Keratinocyte (primary cell): ENCODE results near the gene PLA2G4C.

ENCODE experiments used
- EZH2 ChIP-seq: IDR thresholded peaks from one replicate; pipeline ENCODE4 v1.6.1; 2012; ENCODE audit warnings: inconsistent platforms, mild to moderate bottlenecking, low read length, moderate library complexity
- TF ChIP-seq, protein P1 (sequence below), 3 experiments: IDR thresholded peaks in 1 of 3; conservative IDR thresholded peaks in 1 of 3; optimal IDR thresholded peaks in 1 of 3; 2 replicates in 2 of 3; 3 replicates in 1 of 3; pipeline versions ENCODE3 to v1.5.1; 2011; ENCODE audit warnings: low read length in 3 of 3, mild to moderate bottlenecking in 3 of 3, moderate library complexity in 2 of 3, control low read depth in 1 of 3, inconsistent platforms in 1 of 3; ENCODE audit not compliant: insufficient read depth in 2 of 3; ENCODE audit errors: extremely low read depth in 1 of 3

DNA sequence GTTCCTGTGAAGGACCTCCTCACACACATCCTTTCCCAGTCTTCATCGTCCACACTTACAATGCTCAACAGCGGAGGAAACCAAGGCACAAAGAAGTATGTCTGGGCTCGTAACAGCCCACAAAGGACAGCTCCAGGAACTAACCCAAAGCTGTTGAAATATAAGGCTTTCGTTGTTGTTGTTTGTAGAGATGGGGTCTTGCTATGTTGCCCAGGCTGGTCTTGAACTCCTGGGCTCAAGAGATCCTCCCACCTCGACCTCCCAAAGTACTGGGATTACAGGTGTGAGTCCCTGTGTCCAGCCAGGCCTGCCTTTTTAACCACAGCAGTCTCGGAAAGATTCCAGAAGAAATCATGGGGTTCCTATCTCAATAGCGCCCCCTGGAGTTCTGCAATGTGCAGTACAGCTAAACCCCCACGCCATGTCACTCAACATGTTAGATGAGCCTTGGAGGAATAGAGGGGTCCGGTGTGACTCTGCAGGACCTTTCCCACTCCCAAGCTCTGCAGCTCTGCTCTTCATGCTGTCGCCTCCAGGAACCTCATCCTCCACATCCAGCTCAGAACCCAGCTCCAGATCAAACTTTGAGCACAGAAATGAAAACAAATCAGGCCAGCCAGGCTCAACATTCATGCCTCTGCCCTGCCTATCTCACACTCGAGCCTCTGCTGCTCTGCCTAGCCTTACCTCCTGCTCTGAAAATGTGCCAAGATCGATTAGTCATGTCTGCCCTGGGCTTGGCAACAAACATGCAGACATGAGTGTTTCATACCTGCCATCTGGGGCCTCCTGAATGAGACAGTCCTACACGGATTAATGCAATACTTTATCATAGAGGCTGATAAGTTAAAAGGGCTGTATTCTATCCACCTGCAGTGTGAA lies 7.5 kb downstream of the PLA2G4C start:
- TF ChIP-seq, protein P1, sequence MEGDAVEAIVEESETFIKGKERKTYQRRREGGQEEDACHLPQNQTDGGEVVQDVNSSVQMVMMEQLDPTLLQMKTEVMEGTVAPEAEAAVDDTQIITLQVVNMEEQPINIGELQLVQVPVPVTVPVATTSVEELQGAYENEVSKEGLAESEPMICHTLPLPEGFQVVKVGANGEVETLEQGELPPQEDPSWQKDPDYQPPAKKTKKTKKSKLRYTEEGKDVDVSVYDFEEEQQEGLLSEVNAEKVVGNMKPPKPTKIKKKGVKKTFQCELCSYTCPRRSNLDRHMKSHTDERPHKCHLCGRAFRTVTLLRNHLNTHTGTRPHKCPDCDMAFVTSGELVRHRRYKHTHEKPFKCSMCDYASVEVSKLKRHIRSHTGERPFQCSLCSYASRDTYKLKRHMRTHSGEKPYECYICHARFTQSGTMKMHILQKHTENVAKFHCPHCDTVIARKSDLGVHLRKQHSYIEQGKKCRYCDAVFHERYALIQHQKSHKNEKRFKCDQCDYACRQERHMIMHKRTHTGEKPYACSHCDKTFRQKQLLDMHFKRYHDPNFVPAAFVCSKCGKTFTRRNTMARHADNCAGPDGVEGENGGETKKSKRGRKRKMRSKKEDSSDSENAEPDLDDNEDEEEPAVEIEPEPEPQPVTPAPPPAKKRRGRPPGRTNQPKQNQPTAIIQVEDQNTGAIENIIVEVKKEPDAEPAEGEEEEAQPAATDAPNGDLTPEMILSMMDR (optimal IDR thresholded peaks at IDR 0.05 in 1 of 3, IDR thresholded peaks at IDR 0.05 in 1 of 3, conservative IDR thresholded peaks at IDR 0.05 in 1 of 3; ENCODE audit: extremely low read depth in 1 of 3, insufficient read depth in 2 of 3, low read length in 3 of 3) = peak; percentile 57 to 69 (median 62)
- TF ChIP-seq EZH2 = no peak
